Keratinocyte (primary cell): ENCODE measurements around the gene CANT1.
"Not testable (repeated sequence)": the region's sequence is repeated elsewhere in the genome, so short reads cannot be mapped to it uniquely, and the experiment has no call there.

Experiments
- EZH2 ChIP-seq: IDR thresholded peaks from one replicate; pipeline ENCODE4 v1.6.1; 2012; ENCODE audit warnings: inconsistent platforms, mild to moderate bottlenecking, low read length, moderate library complexity
- TF ChIP-seq, protein P1 (sequence below), 3 experiments: IDR thresholded peaks in 1 of 3; conservative IDR thresholded peaks in 1 of 3; optimal IDR thresholded peaks in 1 of 3; 2 replicates in 2 of 3; 3 replicates in 1 of 3; pipeline versions ENCODE3 to v1.5.1; 2011; ENCODE audit warnings: low read length in 3 of 3, mild to moderate bottlenecking in 3 of 3, moderate library complexity in 2 of 3, control low read depth in 1 of 3, inconsistent platforms in 1 of 3; ENCODE audit not compliant: insufficient read depth in 2 of 3; ENCODE audit errors: extremely low read depth in 1 of 3

DNA sequence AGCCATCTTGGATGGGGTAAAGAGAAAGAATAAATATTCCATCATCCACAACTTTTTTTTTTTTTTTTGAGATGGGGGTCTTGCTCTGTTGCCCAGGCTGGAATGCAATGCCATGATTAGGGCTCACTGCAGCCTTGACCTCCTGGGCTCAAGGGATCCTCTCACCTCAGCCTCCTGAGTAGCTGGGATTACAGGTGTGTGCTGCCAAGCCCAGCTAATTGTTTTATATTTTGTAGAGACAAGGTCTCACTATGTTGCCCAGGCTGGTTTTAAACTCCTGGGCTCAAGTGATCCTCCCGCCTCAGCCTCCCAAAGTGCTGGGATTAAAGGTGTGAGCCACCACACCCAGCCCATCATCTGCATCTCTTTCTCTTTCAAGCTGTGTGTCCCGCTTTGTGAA lies 12.4 kb upstream of the CANT1 start:
- TF ChIP-seq, protein P1, sequence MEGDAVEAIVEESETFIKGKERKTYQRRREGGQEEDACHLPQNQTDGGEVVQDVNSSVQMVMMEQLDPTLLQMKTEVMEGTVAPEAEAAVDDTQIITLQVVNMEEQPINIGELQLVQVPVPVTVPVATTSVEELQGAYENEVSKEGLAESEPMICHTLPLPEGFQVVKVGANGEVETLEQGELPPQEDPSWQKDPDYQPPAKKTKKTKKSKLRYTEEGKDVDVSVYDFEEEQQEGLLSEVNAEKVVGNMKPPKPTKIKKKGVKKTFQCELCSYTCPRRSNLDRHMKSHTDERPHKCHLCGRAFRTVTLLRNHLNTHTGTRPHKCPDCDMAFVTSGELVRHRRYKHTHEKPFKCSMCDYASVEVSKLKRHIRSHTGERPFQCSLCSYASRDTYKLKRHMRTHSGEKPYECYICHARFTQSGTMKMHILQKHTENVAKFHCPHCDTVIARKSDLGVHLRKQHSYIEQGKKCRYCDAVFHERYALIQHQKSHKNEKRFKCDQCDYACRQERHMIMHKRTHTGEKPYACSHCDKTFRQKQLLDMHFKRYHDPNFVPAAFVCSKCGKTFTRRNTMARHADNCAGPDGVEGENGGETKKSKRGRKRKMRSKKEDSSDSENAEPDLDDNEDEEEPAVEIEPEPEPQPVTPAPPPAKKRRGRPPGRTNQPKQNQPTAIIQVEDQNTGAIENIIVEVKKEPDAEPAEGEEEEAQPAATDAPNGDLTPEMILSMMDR (optimal IDR thresholded peaks at IDR 0.05 in 1 of 3, IDR thresholded peaks at IDR 0.05 in 1 of 3, conservative IDR thresholded peaks at IDR 0.05 in 1 of 3; ENCODE audit: extremely low read depth in 1 of 3, insufficient read depth in 2 of 3, low read length in 3 of 3): not testable (repeated sequence)
- TF ChIP-seq EZH2: not testable (repeated sequence)
